Measurements from ENCODE around the gene BRF1.
"Not testable (repeated sequence)": the region's sequence is repeated elsewhere in the genome, so short reads cannot be mapped to it uniquely, and the experiment has no call there.

The BRF1 gene

GRCh38 chr14:105287249-105288102 is 13.3 kb downstream of the BRF1 start:
- DNase-seq, result no peak

DNA sequence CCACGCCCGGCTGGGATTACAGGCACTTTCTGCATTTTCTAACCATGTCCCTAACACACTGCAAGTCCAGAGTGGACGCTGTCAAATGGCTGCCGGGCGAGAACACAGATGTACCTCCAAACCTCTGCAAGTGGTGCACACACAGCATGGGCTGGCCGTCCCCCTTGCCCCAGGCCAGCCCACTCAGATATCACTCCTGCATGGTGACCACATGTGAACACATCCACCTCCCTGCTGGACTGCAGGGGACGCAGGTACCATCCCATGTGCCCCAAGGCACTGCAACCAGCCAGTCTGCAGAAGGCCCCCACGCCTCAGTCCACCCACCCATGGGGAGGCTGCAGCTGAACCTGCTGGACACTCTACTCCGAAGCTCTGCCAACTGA is 14.0 kb downstream of the BRF1 start:
- DNase-seq, result no peak

DNA sequence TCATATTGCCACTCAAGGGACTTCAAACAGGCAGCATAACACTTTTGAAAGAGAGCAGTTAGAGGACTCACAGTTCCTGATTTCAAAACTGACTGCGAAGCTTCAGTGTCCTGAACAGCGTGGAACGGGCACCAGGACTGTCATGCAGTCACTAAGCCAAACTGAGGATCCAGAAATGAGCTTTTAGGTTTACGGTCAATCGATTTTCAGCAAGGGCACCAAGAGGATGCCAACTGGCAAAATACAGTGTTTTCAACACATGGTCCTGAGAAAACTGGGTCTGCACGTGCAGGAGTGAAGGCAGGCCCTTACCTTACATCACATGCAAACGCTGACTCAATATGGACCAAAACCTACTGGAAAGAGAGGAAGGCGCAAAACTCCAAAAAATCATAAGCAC is 15.6 kb downstream of the BRF1 start:
- no peak for DNase-seq

DNA sequence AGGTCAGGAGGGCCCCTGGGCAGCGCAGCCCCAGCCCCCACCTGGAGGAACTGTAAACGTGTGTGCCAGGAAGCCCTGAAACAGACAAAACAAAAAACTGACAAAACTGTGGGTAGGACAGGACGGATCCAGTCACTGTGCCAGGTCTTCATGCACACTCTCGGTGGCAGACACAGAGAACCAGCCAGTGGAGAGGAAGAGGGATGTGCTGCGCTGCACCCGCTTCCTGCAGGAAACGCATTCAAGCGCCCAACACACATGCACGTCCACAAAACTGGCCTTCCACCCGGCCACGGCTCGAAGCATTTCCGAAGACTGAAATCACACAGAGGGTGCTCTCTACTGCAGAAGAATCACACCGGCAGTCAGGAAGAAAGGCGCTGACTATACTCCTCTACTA is 16.9 kb downstream of the BRF1 start:
- no peak for DNase-seq

- DNase-seq, result no peak
These were observed 17.8 kb downstream of the BRF1 start for GRCh38 chr14:105283028-105283427.

DNA sequence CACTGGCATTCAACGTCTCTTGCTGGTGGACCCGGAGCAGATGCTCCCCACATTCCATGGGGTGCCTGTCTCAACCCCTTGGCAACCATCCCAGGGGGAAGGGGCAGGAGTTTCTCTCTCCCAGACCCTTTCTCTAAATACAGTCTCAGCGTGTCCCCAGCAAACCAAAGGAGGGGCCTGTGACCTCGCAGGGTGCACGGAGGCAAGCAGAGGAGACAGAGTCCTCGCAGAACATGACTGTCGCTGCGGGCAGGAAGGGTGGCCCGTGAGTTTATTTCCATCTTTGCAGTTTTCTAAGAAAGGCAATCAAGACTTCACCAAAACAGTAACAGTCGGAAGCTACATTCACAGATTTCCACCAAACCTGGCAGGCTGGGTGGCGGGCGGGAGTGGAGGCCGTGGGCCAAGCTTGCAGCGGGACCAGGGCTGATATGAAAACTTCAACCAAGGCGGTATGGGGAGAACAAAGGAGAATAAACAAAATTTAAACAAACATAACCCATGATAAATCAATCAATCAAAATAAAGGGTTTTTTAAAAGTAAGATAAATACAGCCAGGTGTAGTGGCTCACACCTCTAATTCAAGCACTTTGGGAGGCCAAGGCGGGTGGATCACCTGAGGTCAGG is 18.6 kb downstream of the BRF1 start:
- no peak for DNase-seq

DNA sequence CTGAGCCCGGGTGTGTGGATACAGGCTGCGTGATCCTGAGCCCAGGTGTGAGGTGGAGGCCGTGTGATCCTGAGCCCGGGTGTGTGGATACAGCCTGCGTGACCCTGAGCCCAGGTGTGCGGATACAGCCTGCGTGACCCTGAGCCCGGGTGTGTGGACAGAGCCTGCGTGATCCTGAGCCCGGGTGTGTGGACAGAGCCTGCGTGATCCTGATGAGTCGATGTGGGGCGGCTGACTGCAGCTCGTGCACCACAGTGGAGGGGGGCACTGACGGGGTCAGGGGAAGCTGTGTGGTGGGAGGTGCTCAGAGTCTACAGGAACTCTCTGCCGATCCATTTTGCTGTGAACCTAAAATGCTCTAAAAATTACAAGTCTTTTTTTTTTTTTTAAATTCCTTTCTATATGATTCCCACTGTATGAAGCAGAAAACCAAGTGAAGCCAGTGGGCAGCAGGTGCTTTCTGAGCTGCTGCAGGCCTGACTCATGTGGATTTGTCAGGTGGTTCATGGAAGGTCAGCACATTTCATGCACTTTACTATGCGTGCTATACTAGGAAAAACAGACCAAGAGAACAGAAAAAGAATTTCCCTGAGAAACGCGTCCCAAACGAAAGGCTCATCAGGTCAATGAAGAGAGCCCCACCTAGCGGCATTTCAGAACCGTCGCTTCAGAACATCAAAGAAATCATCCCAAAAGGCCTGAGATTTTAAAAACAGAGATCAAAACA is 19.3 kb downstream of the BRF1 start:
- DNase-seq, result peak; percentile 69

DNA sequence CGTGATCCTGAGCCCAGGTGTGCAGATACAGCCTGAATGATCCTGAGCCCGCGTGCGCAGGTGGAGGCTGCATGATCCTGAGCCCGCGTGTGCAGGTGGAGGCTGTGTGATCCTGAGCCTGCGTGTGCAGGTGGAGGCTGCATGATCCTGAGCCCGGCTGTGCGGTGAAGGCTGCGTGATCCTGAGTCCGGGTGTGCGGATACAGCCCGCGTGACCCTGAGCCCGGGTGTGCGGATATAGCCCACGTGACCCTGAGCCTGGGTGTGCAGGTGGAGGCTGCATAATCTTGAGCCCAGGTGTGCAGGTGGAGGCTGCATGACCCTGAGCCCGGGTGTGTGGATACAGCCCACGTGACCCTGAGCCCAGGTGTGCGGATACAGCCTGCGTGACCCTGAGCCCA is 20.3 kb downstream of the BRF1 start:
- no peak for DNase-seq

- DNase-seq, result no peak
These were observed 21.0 kb downstream of the BRF1 start for GRCh38 chr14:105279642-105280361.

DNA sequence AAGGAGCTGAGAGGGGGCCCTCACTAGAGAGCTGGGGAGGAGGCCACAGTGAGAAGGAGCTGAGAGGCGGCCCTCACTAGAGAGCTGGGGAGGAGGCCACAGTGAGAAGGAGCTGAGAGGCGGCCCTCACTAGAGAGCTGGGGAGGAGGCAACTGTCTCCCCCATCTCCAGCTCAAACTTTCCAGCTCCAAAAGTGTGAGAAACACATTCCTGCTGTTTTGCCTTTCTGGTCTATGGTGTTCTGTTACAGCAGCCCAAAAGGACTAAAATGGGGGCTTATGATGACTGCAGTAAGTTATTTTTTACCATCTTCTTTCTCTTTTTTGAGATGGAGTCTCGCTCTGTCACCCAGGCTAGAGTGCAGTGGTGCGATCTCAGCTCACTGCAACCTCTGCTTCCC is 23.4 kb downstream of the BRF1 start:
- not testable (repeated sequence) for DNase-seq

DNA sequence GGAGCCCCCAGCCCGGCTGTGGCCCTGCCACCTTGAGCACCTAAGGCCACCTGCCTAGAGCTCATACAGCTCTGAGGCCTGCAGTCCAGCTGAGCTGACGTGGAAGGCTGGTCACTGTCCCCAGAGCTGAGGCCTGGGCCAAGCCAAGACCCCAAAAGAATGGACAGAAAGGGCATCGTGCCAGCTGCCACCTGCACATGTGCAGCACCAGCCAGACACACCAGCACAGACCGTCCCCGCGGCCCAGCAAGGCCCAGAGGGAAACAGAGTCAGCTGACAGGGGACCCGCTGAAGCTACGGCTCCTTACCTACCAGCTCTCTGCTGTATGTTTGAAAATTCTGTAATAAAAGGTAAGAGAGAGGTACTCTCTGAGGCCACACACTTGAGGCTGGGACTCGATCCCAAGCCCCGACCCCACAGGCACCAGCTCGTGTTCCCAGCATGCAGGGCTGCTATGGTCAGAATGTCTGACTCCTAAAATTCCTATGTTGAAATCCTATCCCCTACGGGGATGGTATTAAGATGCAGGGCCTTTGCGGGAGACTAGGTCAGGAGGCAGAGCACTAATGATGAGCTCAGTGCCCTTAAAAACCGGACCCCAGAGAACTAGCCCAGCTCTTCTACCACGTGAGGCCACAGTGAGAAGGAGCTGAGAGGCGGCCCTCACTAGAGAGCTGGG is 25.4 kb downstream of the BRF1 start:
- no peak for DNase-seq

GRCh38 chr14:105274637-105275036 is 26.2 kb downstream of the BRF1 start:
- no peak for DNase-seq

DNA sequence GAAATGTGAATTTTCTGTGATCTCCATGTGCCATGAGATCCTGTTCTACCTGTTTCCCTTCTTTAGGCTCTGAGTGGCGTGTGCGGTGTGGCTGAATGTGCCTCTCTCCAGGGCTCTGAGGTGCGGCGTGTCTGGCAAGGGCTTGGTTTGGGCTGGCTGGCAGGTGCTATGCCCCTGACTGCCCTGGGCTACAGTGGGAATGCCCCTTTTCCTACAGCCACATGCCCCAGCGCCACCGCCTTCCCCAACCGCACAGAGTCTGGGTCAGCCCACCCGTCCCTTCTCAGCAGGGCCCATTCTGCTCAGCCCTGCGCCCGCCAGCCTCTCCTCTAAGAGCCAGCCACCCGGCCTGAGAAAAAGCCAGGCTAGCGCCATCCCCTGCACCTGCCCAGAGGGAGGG is 27.7 kb downstream of the BRF1 start:
- no peak for DNase-seq

DNA sequence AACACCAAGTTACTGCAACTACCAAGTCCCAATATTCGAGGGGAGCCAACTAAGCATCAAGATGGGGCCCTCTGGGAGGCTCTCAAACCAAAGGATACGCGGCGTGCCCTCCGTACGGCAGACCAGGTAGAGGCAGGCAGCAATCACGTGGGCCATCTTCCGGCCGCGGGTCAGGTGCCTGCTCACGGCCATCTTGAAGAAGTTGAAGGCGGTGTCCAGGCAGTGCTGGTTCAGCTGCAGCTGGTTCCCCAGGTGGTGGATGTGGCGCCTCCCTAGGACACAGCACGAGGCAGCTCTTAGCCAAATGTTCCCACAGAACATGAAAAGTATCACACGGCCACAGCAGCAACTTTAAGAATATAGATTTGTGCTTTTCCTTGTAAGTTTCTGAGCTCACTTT is 28.2 kb downstream of the BRF1 start:
- DNase-seq, result no peak

DNA sequence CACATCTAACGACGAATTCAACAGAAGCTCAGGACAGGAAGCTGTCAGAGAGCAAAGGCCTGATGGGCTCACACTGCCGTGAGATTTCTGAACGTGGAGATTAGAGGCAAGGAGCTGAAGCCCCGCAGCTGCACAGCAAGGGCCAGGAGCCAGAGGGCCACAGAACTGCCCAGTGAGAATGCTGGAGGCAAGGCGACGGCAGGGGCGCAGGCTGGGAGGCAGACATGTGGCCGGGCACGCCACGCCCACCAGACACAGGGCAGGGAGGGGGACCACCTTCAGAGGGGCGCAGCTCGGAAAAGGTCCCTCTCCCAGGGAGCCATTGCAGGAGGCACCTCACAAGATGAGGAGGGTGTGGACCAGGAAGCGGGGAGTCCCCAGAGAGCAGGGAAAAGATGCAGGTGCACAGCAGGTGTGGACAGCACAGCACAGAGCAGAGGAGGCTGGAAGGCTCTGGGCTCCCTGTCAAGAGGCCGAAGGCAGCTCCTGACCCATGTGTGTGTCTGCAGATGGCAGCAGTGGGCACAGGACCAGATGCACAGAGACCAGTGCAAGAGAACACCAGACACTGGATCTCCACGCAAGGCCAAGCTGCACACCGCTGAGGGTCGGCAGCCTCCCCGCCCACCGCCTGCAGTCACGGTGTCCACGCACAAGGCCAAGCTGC is 29.4 kb downstream of the BRF1 start:
- no peak for DNase-seq

DNA sequence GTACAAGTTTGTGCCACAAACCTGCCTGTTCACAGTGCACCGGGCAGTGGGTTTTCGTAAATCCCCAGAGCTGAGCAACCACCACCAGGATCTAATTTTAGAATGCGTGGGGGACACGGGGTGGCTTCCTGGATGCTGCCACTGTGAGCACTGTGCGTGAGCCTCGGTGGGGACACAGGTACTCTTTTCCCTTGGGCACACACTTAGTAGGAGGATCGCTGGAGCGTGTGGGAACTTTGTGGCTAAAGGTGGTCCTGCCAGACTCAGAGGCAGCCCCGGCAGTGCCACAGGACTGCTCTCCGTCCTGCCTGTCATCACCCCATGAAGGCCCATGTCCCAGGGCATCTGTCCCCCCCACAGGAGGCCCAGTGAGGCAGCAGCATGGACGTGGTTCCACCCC is 31.4 kb downstream of the BRF1 start:
- no peak for DNase-seq

DNA sequence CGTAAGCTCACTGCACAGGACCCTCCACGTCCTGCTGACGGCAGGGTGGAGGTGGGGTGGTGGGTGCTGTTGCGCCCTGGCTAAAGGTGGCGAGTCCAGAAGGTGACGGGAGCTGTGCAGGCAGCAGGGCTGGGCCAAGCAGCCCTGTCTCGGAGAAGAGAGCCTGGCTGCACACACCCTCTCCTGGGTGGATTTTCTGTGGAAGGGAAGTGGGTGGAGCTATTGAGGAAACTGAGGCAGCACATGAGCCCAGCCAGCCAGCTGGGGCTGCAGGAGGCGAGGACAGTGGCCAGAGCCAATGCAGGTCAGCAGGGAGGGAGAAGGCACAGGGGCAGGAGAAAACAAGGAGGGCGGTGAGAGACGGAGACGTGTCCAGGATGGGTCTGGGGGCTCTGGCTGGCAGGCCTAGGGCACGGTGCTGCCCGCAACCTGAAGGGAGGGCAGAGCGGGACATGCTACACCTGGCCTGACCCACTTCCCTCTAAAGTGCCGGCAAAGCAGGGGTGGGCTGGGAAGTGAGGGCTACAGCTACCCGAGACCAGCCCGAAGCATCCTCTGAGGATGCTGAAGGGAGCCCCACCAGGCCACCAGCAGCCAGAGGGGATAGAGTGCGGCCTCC is 32.0 kb downstream of the BRF1 start:
- no peak for DNase-seq

DNA sequence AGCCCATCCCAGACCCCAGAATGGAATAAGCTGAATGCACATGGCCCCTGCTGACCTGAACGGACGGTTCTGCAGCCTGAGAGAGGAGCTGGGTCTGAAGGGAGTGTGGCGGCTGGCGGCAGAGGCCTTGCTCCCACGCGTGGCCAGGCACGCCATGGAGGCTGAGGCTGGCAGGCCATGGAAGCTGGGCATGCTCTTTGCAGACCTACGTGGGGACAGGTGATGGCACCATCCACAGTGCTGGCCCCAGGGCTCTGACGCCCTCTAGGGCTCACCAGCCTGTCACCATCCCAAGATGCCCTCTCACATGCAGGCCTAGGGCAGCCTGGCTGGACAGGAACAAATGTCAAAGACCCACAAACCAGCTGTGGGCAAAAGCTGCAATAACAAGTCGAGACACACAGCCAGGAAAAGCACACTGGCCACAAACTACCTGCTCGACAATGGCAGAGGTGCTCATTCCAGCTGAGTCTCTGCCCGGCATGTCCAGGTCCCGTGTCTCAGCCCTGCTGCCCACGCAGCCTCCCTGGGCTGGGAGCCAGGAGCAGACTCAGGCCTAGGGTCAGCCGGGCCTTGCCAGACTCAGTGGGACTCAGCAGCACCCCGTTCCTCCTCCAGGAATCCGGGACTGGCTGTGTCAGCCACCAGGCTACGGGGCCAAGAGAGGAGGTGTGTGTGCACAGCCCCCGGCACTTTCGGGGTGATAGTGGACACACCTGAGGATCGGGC is 32.8 kb downstream of the BRF1 start:
- no peak for DNase-seq

DNA sequence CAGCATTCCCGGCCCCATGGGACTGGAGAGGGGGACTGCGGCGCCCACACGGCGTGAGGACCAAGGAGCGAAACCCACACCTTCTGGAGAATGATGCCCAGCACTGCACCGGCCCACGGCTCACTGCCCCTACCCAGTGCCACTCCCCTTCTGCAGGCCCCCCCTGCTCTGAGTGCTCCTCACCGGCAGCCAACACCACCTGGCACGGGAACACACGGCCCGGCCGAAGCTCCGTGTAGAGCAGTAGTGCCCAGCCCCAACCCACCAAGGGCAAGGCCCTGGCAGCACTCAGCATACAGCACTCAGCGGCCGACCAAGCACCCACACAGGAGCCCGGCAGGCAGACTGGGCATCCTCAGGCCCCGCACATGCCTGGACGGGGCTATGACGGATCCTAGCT is 39.0 kb downstream of the BRF1 start:
- DNase-seq, result no peak

- peak; percentile 76 for DNase-seq
These were observed 39.8 kb downstream of the BRF1 start for GRCh38 chr14:105260959-105261358.

- no peak for DNase-seq
These were observed 42.0 kb downstream of the BRF1 start for GRCh38 chr14:105258846-105259245.
